ENCODE measurements around the gene GAK. TPM values are rescaled to one million over a fixed set of nuclear protein-coding genes. Genes with fewer than 3 reads are reported as not detected.

Gene GAK
- total RNA-seq, 1 donor from 2014 or later, result 89.1 TPM

GRCh38 chr4:822361-823175 lies 109.5 kb downstream of the GAK start:
- Histone ChIP-seq H3K4me3 (no peak overlapping the region), H3K27me3 (peaks cover 25% of the 10 kb centered on the region), H3K4me1 (peaks cover 13% of the 10 kb centered on the region), H3K9me3 (no peaks in the 10 kb centered on the region), H3K36me3 (no peaks in the 10 kb centered on the region), H3K27ac (no peak overlapping the region)
- intact Hi-C loops (cut with DNase I), result no loop called here
- TF ChIP-seq CTCF (IDR thresholded peaks at IDR 0.05), result no peak
- TF ChIP-seq POLR2AphosphoS5 (IDR thresholded peaks at IDR 0.05; ENCODE audit: insufficient read depth in 1 of 2, low read depth in 1 of 2), result no peak
- TF ChIP-seq POLR2A (IDR thresholded peaks at IDR 0.05), result no peak
- no peak for DNase-seq (ENCODE audit: extremely low spot score in 2 of 2)

GRCh38 chr4:821631-822030 lies 110.5 kb downstream of the GAK start:
- Histone ChIP-seq H3K36me3 (no peaks in the 10 kb centered on the region), H3K27me3 (peaks cover 18% of the 10 kb centered on the region), H3K27ac (no peak overlapping the region), H3K9me3 (no peaks in the 10 kb centered on the region), H3K4me1 (peaks cover 9% of the 10 kb centered on the region), H3K4me3 (no peak overlapping the region)
- intact Hi-C loops (cut with DNase I), result no loop called here
- TF ChIP-seq CTCF (IDR thresholded peaks at IDR 0.05) (no peak), POLR2AphosphoS5 (IDR thresholded peaks at IDR 0.05; ENCODE audit: insufficient read depth in 1 of 2, low read depth in 1 of 2) (no peak), POLR2A (IDR thresholded peaks at IDR 0.05) (no peak)
- no peak for DNase-seq (ENCODE audit: extremely low spot score in 2 of 2)

DNA sequence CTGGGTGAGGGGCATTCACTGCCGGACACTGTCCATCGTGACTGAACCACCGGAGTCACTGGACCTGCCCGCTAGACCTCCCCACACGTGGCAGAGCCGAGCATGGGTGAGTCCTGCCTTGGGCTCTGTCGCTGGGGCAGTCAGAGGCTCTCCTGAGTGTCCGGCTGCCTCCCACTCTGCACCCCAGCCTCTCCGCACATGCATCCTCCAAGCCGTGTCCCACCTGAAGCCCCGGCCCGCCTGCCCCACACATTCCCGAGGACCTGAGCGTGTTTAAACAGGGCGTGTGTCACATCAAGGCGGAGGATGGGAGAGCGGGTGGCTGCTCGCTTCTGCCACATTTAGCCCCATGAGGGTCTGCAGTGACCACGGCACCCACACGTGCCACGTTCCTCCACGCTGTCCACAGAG lies 110.9 kb downstream of the GAK start:
- DNase-seq (ENCODE audit: extremely low spot score in 2 of 2), result no peak

DNA sequence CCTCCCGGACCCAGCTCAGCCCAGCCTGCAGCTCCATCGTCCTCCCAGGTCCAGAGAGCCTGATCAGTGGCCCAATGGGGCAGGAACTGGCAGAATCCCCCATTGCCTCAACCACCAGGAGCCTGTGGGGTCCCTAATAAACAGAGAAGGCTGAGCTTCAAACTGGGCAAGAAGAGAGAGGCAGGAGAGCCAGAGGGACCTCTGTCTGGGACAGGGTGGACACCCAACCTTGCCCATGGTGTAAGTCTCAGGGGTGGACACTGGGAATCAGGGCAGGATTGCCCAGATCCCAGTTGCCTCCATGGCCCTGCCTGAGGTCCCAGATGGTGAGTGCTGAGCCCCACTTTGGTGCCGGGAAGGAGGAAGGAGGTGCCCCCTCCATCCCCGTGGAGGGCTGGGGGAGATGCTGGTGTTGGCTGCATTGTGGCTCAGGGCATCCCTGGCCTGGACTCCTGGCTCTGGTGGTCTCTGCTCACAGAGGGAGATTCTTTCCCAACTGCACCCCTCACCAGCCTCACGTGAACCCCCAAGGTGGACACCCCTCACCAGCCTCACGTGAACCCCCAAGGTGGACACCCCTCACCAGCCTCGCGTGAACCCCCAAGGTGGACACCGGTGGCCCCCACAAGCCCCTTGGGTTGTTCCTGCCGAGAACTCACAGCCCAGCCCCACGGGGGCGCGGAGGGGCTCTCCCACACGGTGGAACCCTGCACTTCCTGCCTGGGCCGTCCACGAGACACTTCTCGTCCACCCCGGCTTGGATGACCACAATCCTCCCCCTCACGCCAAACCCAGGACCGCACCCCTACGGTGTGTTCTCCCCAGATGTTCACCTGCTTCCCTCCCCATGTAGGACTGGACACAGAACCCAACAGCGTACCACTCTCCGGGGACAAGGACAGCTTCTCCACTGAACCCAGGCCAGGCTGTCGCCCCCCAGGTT lies 111.6 kb downstream of the GAK start:
- TF ChIP-seq POLR2AphosphoS5 (IDR thresholded peaks at IDR 0.05; ENCODE audit: insufficient read depth in 1 of 2, low read depth in 1 of 2) (no peak), CTCF (IDR thresholded peaks at IDR 0.05) (no peak), POLR2A (IDR thresholded peaks at IDR 0.05) (no peak)
- peaks cover 6% of the 10 kb centered on the region for H3K4me1 ChIP-seq
- H3K36me3 ChIP-seq, result no peaks in the 10 kb centered on the region
- no peak overlapping the region for H3K27ac ChIP-seq
- H3K9me3 ChIP-seq, result no peaks in the 10 kb centered on the region
- H3K27me3 ChIP-seq, result peaks cover 17% of the 10 kb centered on the region
- no peak overlapping the region for H3K4me3 ChIP-seq
- no peak for DNase-seq (ENCODE audit: extremely low spot score in 2 of 2)
- intact Hi-C loops (cut with DNase I), result no loop called here

More for the DNA sequence above, 110.9 kb downstream of the GAK start:
- no peak overlapping the region for H3K4me3 ChIP-seq
- peaks cover 8% of the 10 kb centered on the region for H3K4me1 ChIP-seq
- peaks cover 17% of the 10 kb centered on the region for H3K27me3 ChIP-seq
- no peaks in the 10 kb centered on the region for H3K9me3 ChIP-seq
- H3K27ac ChIP-seq, result no peak overlapping the region
- intact Hi-C loops (cut with DNase I), result no loop called here
- H3K36me3 ChIP-seq, result no peaks in the 10 kb centered on the region
- TF ChIP-seq POLR2AphosphoS5 (IDR thresholded peaks at IDR 0.05; ENCODE audit: insufficient read depth in 1 of 2, low read depth in 1 of 2) (no peak), CTCF (IDR thresholded peaks at IDR 0.05) (no peak), POLR2A (IDR thresholded peaks at IDR 0.05) (no peak)

Data from vagina (tissue), 2 donors.